Fibroblast of skin of abdomen (primary cell): Measurements from ENCODE around the gene INPP5A.
"Not testable (repeated sequence)": the region's sequence is repeated elsewhere in the genome, so short reads cannot be mapped to it uniquely, and the experiment has no call there.

Experiments
- DNase-seq: peaks from one replicate; pipeline ENCODE4 v3.0.0-alpha.2; 2013

INPP5A gene

GRCh38 chr10:132662186-132662920, 124.8 kb downstream of the INPP5A start:
- DNase-seq = no peak

- DNase-seq = no peak
Measured at GRCh38 chr10:132663666-132664365, 126.2 kb downstream of the INPP5A start.

- no peak for DNase-seq
Measured at GRCh38 chr10:132664407-132664806, 126.8 kb downstream of the INPP5A start.

GRCh38 chr10:132664883-132665282, 127.3 kb downstream of the INPP5A start:
- no peak for DNase-seq

- peak; percentile 91 for DNase-seq
Measured at GRCh38 chr10:132665946-132666704, 128.5 kb downstream of the INPP5A start.

- peak; percentile 13 for DNase-seq
Measured at GRCh38 chr10:132666705-132667341, 129.2 kb downstream of the INPP5A start.

GRCh38 chr10:132667342-132668047, 129.9 kb downstream of the INPP5A start:
- DNase-seq = peak; percentile 12

- DNase-seq = no peak
Measured at GRCh38 chr10:132668048-132668394, 130.4 kb downstream of the INPP5A start.

GRCh38 chr10:132669208-132669861, 131.7 kb downstream of the INPP5A start:
- no peak for DNase-seq

GRCh38 chr10:132670546-132671227, 133.1 kb downstream of the INPP5A start:
- DNase-seq = no peak

GRCh38 chr10:132671228-132672154, 133.9 kb downstream of the INPP5A start:
- DNase-seq = no peak

GRCh38 chr10:132673746-132674145, 136.2 kb downstream of the INPP5A start:
- DNase-seq = not testable (repeated sequence)

GRCh38 chr10:132674311-132674710, 136.7 kb downstream of the INPP5A start:
- no peak for DNase-seq

GRCh38 chr10:132675031-132675740, 137.6 kb downstream of the INPP5A start:
- DNase-seq = no peak

- DNase-seq = no peak
Measured at GRCh38 chr10:132676193-132676891, 138.8 kb downstream of the INPP5A start.

- DNase-seq = no peak
Measured at GRCh38 chr10:132677096-132677472, 139.5 kb downstream of the INPP5A start.

- no peak for DNase-seq
Measured at GRCh38 chr10:132677473-132678227, 140.1 kb downstream of the INPP5A start.
